ENCODE results near the gene CABCOCO1. TPM values are rescaled to one million over a fixed set of nuclear protein-coding genes. Genes with fewer than 3 reads are reported as not detected.

CABCOCO1 gene
- total and polyA plus RNA-seq, 4 experiments from 2014 or later: not detected

DNA sequence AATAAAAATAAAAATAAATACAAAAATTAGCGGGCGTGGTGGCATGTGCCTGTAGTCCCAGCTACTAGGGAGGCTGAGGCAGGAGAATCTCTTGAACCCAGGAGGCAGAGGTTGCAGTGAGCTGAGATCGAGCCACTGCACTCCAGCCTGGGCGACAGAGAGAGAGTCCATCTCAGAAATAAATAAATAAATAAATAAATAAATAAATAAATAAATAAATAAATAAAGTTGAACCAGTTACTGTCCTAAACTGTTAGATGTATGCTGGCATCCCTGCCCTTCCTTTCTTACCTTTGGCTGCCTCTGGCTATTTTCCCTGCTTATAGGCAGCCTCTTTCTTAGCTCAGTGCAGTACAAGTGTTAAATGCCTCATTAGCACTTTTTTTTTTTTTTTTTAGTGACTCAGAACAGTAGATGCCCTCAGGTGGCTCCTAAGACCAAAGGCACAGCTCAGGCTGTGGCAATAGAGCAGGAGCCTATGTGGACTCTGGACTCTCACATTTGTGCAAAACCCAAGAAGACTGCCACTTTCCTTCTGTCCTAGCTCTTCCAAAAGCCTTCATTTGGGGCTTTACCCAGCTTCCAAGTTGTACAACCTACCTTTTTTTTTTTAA, 30.6 kb upstream of the CABCOCO1 start:
- no peaks in the 10 kb centered on the region for H3K4me1 ChIP-seq (ENCODE audit: insufficient read depth, low read length)
- H3K4me1 Mint-ChIP-seq: no peaks in the 10 kb centered on the region
- H3K27ac Mint-ChIP-seq: no peak overlapping the region
- POLR2A ChIA-PET (ENCODE audit: partially characterized antibody): no interaction called here
- CTCF ChIA-PET (ENCODE audit: partially characterized antibody): interaction anchor here (1.3 kb wide), 1 partner anchor 21 kb away, joined by 3 read pairs; no protein-coding TSS in a partner anchor
- no peak overlapping the region for H3K4me3 ChIP-seq (ENCODE audit: low read length in 2 of 2)
- H3K36me3 ChIP-seq (ENCODE audit: insufficient read depth, low read length): no peaks in the 10 kb centered on the region
- H3K27me3 ChIP-seq (ENCODE audit: insufficient read depth, low read length): no peaks in the 10 kb centered on the region
- no peak overlapping the region for H3K4me3 Mint-ChIP-seq
- H3K9me3 ChIP-seq (ENCODE audit: control insufficient read depth in 1 of 2, low read length in 2 of 2): no peaks in the 10 kb centered on the region
- no peaks in the 10 kb centered on the region for H3K36me3 Mint-ChIP-seq
- intact Hi-C loops (cut with micrococcal nuclease): no loop called here
- no peak for DNase-seq
- no peaks in the 10 kb centered on the region for H3K9me3 Mint-ChIP-seq
- no peak overlapping the region for H3K27ac ChIP-seq (ENCODE audit: low read depth, low read length)
- peaks cover 2 to 3% of the 10 kb centered on the region in 2 donors for H3K27me3 Mint-ChIP-seq

DNA sequence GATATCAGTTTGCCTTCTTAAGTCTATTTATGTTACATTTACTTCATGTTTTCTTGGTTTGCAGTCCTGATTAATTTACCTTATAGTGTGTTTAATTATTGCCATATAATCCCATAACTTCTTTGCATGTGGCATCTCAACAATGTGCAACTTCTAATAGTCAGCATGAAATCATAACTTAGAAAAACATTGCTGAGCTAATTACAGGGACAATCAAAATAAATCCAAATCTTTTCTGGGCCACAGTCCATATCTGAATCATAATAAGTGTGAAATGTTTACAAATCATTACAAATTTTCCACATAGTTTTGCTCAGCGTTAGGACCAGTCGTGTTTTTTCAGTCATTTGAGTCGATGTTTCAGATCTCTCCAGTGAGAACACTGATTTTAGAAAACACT, 29.1 kb upstream of the CABCOCO1 start:
- H3K27ac ChIP-seq (ENCODE audit: low read depth, low read length): no peak overlapping the region
- CTCF ChIA-PET (ENCODE audit: partially characterized antibody): no interaction called here
- POLR2A ChIA-PET (ENCODE audit: partially characterized antibody): no interaction called here
- no peaks in the 10 kb centered on the region for H3K27me3 ChIP-seq (ENCODE audit: insufficient read depth, low read length)
- Mint-ChIP-seq H3K27me3 (peaks cover 0 to 1% of the 10 kb centered on the region in 2 donors), H3K27ac (no peak overlapping the region), H3K4me3 (no peak overlapping the region), H3K4me1 (no peaks in the 10 kb centered on the region), H3K9me3 (no peaks in the 10 kb centered on the region), H3K36me3 (no peaks in the 10 kb centered on the region)
- H3K36me3 ChIP-seq (ENCODE audit: insufficient read depth, low read length): no peaks in the 10 kb centered on the region
- H3K9me3 ChIP-seq (ENCODE audit: control insufficient read depth in 1 of 2, low read length in 2 of 2): no peaks in the 10 kb centered on the region
- DNase-seq: no peak
- intact Hi-C loops (cut with micrococcal nuclease): no loop called here
- no peaks in the 10 kb centered on the region for H3K4me1 ChIP-seq (ENCODE audit: insufficient read depth, low read length)
- H3K4me3 ChIP-seq (ENCODE audit: low read length in 2 of 2): no peak overlapping the region

DNA sequence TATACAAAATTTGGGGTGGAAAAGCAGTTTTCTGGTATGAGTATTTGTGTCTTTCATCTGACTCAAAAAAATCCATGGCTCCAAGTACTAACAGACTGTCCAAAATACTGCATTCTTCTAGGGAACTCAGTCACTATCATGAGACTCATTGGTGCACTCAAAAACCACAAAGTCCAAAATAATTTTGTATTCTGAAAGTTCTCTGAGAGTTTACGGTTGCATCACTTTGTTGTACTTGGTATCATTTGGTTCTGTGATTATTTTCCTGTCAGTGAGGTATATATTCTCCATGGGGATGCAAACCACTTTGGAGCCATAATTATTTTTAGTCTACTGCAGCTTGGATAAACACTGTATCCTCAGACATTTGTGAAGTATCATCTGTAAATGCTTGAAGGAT, 28.0 kb upstream of the CABCOCO1 start:
- CTCF ChIA-PET (ENCODE audit: partially characterized antibody): no interaction called here
- Histone ChIP-seq H3K36me3 (ENCODE audit: insufficient read depth, low read length) (no peaks in the 10 kb centered on the region), H3K9me3 (ENCODE audit: control insufficient read depth in 1 of 2, low read length in 2 of 2) (no peaks in the 10 kb centered on the region), H3K27me3 (ENCODE audit: insufficient read depth, low read length) (no peaks in the 10 kb centered on the region), H3K27ac (ENCODE audit: low read depth, low read length) (no peak overlapping the region), H3K4me1 (ENCODE audit: insufficient read depth, low read length) (no peaks in the 10 kb centered on the region), H3K4me3 (ENCODE audit: low read length in 2 of 2) (no peak overlapping the region)
- H3K9me3 Mint-ChIP-seq: no peaks in the 10 kb centered on the region
- no peaks in the 10 kb centered on the region for H3K27me3 Mint-ChIP-seq
- intact Hi-C loops (cut with micrococcal nuclease): no loop called here
- H3K27ac Mint-ChIP-seq: no peak overlapping the region
- no peaks in the 10 kb centered on the region for H3K36me3 Mint-ChIP-seq
- no peak overlapping the region for H3K4me3 Mint-ChIP-seq
- POLR2A ChIA-PET (ENCODE audit: partially characterized antibody): no interaction called here
- H3K4me1 Mint-ChIP-seq: no peaks in the 10 kb centered on the region
- no peak for DNase-seq

DNA sequence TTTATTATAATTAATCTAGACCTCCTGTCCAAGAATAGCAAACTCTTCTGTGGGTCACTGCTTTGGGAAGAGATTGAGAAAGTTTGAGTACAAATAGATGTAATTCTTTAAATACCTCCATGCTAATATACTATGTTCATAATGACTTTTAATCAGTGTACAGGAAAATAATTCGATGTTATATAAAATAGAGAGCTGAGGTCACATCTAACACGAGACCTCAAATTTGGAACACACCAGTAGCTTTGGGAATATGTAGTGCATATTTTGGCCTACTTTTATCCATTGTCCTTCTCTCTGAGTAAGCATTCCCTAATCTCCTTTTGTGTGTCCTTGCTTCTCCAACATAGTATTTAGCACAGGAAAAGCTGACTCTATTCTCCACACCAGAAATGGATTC, 27.3 kb upstream of the CABCOCO1 start:
- Mint-ChIP-seq H3K27ac (no peak overlapping the region), H3K9me3 (no peaks in the 10 kb centered on the region), H3K27me3 (peaks cover 1 to 2% of the 10 kb centered on the region in 2 donors), H3K4me3 (no peak overlapping the region), H3K36me3 (no peaks in the 10 kb centered on the region), H3K4me1 (no peaks in the 10 kb centered on the region)
- no peaks in the 10 kb centered on the region for H3K9me3 ChIP-seq (ENCODE audit: control insufficient read depth in 1 of 2, low read length in 2 of 2)
- H3K36me3 ChIP-seq (ENCODE audit: insufficient read depth, low read length): no peaks in the 10 kb centered on the region
- intact Hi-C loops (cut with micrococcal nuclease): no loop called here
- ChIA-PET CTCF (ENCODE audit: partially characterized antibody) (no interaction called here), POLR2A (ENCODE audit: partially characterized antibody) (no interaction called here)
- H3K27me3 ChIP-seq (ENCODE audit: insufficient read depth, low read length): no peaks in the 10 kb centered on the region
- H3K4me1 ChIP-seq (ENCODE audit: insufficient read depth, low read length): no peaks in the 10 kb centered on the region
- DNase-seq: no peak
- H3K4me3 ChIP-seq (ENCODE audit: low read length in 2 of 2): no peak overlapping the region
- H3K27ac ChIP-seq (ENCODE audit: low read depth, low read length): no peak overlapping the region

DNA sequence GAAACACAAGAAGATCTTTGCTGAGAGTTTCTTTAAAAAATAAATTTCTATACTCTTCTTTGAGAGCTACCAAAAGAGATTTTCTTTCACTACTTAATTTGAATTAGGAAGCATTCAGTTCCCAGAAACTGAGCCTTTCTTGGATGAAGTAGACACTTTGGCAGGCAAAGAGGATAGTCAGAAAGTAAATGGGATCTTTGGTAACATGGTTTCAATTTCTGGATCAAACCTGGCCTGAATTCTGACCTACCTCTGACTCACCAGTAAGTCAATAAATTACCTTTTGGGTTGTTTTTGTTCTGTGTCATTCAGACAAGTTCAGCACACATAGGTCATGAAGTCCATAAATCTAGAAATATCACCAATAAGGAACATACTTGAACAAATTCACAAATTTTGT, 26.8 kb upstream of the CABCOCO1 start:
- no peak for DNase-seq
- H3K4me1 ChIP-seq (ENCODE audit: insufficient read depth, low read length): no peaks in the 10 kb centered on the region
- no peaks in the 10 kb centered on the region for H3K9me3 ChIP-seq (ENCODE audit: control insufficient read depth in 1 of 2, low read length in 2 of 2)
- no peaks in the 10 kb centered on the region for H3K27me3 ChIP-seq (ENCODE audit: insufficient read depth, low read length)
- Mint-ChIP-seq H3K27ac (no peak overlapping the region), H3K36me3 (no peaks in the 10 kb centered on the region), H3K4me1 (no peaks in the 10 kb centered on the region), H3K4me3 (no peak overlapping the region), H3K27me3 (peaks cover 1 to 2% of the 10 kb centered on the region in 2 donors), H3K9me3 (no peaks in the 10 kb centered on the region)
- H3K4me3 ChIP-seq (ENCODE audit: low read length in 2 of 2): no peak overlapping the region
- H3K36me3 ChIP-seq (ENCODE audit: insufficient read depth, low read length): no peaks in the 10 kb centered on the region
- POLR2A ChIA-PET (ENCODE audit: partially characterized antibody): no interaction called here
- intact Hi-C loops (cut with micrococcal nuclease): no loop called here
- no peak overlapping the region for H3K27ac ChIP-seq (ENCODE audit: low read depth, low read length)
- CTCF ChIA-PET (ENCODE audit: partially characterized antibody): no interaction called here

DNA sequence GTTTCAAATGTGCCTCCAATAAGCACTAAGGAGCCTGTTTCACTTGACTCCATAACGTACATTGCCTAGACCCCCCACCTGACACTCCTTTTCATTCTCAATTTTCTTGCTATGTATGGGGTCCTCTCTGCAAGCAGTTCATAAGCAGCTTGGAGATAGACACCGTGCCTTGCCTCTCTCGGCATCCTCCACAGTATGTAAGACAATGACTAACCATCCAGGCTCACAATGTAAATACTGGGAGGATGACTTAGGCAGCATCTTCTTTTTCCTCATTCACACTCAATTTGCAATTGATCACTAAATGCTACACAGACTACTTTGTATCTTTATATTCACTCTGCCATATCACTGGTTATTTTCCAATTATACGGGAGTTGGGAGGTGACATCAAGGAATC, 22.8 kb upstream of the CABCOCO1 start:
- Mint-ChIP-seq H3K9me3 (no peaks in the 10 kb centered on the region), H3K4me1 (no peaks in the 10 kb centered on the region), H3K27me3 (peaks cover 2 to 3% of the 10 kb centered on the region in 2 donors), H3K27ac (no peak overlapping the region), H3K4me3 (no peak overlapping the region), H3K36me3 (no peaks in the 10 kb centered on the region)
- H3K4me1 ChIP-seq (ENCODE audit: insufficient read depth, low read length): no peaks in the 10 kb centered on the region
- no peaks in the 10 kb centered on the region for H3K27me3 ChIP-seq (ENCODE audit: insufficient read depth, low read length)
- POLR2A ChIA-PET (ENCODE audit: partially characterized antibody): no interaction called here
- H3K4me3 ChIP-seq (ENCODE audit: low read length in 2 of 2): no peak overlapping the region
- CTCF ChIA-PET (ENCODE audit: partially characterized antibody): no interaction called here
- no peak overlapping the region for H3K27ac ChIP-seq (ENCODE audit: low read depth, low read length)
- H3K9me3 ChIP-seq (ENCODE audit: control insufficient read depth in 1 of 2, low read length in 2 of 2): no peaks in the 10 kb centered on the region
- no peaks in the 10 kb centered on the region for H3K36me3 ChIP-seq (ENCODE audit: insufficient read depth, low read length)
- intact Hi-C loops (cut with micrococcal nuclease): no loop called here
- DNase-seq: no peak

DNA sequence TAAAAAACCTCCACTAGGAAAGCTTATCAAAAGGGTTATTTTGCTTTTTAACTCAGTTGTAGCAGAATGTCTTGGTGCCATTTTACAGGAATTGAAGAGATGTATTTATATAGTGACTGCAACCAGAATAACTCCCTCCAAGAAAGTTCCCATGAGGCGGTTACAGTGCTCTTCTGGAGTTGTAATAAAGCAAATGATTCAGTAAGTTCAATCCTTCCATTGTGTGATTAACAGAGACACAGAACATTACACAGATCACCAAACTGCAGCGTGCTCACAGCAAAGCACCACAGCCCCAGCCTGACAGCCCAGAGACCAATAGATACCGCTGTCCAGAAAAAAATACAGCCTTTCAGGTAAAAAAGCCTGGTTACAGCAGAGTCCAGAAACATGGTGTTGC, 21.9 kb upstream of the CABCOCO1 start:
- H3K4me1 Mint-ChIP-seq: no peaks in the 10 kb centered on the region
- no peak overlapping the region for H3K27ac Mint-ChIP-seq
- Histone ChIP-seq H3K9me3 (ENCODE audit: control insufficient read depth in 1 of 2, low read length in 2 of 2) (no peaks in the 10 kb centered on the region), H3K27me3 (ENCODE audit: insufficient read depth, low read length) (no peaks in the 10 kb centered on the region), H3K4me1 (ENCODE audit: insufficient read depth, low read length) (no peaks in the 10 kb centered on the region), H3K36me3 (ENCODE audit: insufficient read depth, low read length) (no peaks in the 10 kb centered on the region), H3K4me3 (ENCODE audit: low read length in 2 of 2) (no peak overlapping the region), H3K27ac (ENCODE audit: low read depth, low read length) (no peak overlapping the region)
- CTCF ChIA-PET (ENCODE audit: partially characterized antibody): no interaction called here
- DNase-seq: no peak
- peaks cover 2 to 3% of the 10 kb centered on the region in 2 donors for H3K27me3 Mint-ChIP-seq
- intact Hi-C loops (cut with micrococcal nuclease): no loop called here
- no peaks in the 10 kb centered on the region for H3K36me3 Mint-ChIP-seq
- H3K4me3 Mint-ChIP-seq: no peak overlapping the region
- POLR2A ChIA-PET (ENCODE audit: partially characterized antibody): no interaction called here
- H3K9me3 Mint-ChIP-seq: no peaks in the 10 kb centered on the region

DNA sequence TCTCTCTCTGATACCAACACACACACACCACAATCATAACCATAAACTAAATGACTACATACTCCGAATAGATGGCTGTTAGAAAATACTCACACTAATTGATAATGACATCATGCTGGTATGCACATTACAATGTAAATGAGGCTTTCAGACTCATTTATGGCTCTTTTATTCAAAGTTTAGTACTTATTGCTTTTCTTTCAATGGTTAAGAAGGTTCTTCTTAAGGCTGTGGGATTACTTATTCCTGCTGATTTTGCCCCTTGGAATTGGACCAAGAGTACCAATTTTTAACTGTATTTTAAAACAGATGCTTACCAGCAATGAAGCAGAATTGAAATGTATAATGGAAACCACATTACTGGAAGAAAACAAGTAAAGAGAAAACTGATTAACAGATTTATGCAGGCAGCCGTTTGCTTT, 20.6 kb upstream of the CABCOCO1 start:
- CTCF ChIA-PET (ENCODE audit: partially characterized antibody): no interaction called here
- intact Hi-C loops (cut with micrococcal nuclease): no loop called here
- H3K27me3 ChIP-seq (ENCODE audit: insufficient read depth, low read length): no peaks in the 10 kb centered on the region
- Mint-ChIP-seq H3K27ac (no peak overlapping the region), H3K4me1 (no peaks in the 10 kb centered on the region), H3K36me3 (no peaks in the 10 kb centered on the region), H3K27me3 (peaks cover 2 to 3% of the 10 kb centered on the region in 2 donors), H3K9me3 (no peaks in the 10 kb centered on the region), H3K4me3 (no peak overlapping the region)
- H3K4me3 ChIP-seq (ENCODE audit: low read length in 2 of 2): no peak overlapping the region
- no peaks in the 10 kb centered on the region for H3K9me3 ChIP-seq (ENCODE audit: control insufficient read depth in 1 of 2, low read length in 2 of 2)
- H3K4me1 ChIP-seq (ENCODE audit: insufficient read depth, low read length): no peaks in the 10 kb centered on the region
- POLR2A ChIA-PET (ENCODE audit: partially characterized antibody): no interaction called here
- no peak for DNase-seq
- H3K27ac ChIP-seq (ENCODE audit: low read depth, low read length): no peak overlapping the region
- no peaks in the 10 kb centered on the region for H3K36me3 ChIP-seq (ENCODE audit: insufficient read depth, low read length)

Data from CD4-positive, alpha-beta memory T cell (primary cell).